Thyroid gland (tissue), 4 donors: ENCODE data around the gene ACOT13.

Experiments used
- CTCF ChIP-seq, 6 experiments: fragments of 200-600 bp in 3 of 6; fragments of 450-650 bp in 3 of 6; sonication (generic) in 3 of 6; IDR thresholded peaks; one replicate each; pipeline ENCODE4 v1.5.1; 2016 to 2019; ENCODE audit warnings: antibody characterized with exemption in 6 of 6, mild to moderate bottlenecking in 2 of 6, inconsistent platforms in 1 of 6, moderate library complexity in 1 of 6
- POLR2A ChIP-seq, 2 donors: fragments of 450-650 bp; IDR thresholded peaks; one replicate each; pipeline ENCODE4 v1.6.1; 2017; ENCODE audit warnings: antibody characterized with exemption in 2 of 2, mild to moderate bottlenecking in 2 of 2, moderate library complexity in 1 of 2

GRCh38 chr6:24680582-24680981 is 13.7 kb downstream of the ACOT13 start:
- no peak for TF ChIP-seq POLR2A (IDR thresholded peaks at IDR 0.05)
- no peak for TF ChIP-seq CTCF (IDR thresholded peaks at IDR 0.05)
